Mucosa of rectum (tissue), 2 donors: Measurements from ENCODE around the gene PEX5.
"Not testable (repeated sequence)": the region's sequence is repeated elsewhere in the genome, so short reads cannot be mapped to it uniquely, and the experiment has no call there.

Source experiments
- H3K27ac ChIP-seq, 2 donors: one replicate each; pipeline ENCODE4 v1.7.0; 2013; ENCODE audit warnings: inconsistent platforms in 2 of 2, low read depth in 2 of 2, low read length in 2 of 2
- H3K27me3 ChIP-seq, 2 donors: one replicate each; pipeline ENCODE4 v1.7.0; 2013; ENCODE audit warnings: low read length in 2 of 2; ENCODE audit not compliant: control insufficient read depth in 2 of 2, insufficient read depth in 2 of 2
- H3K36me3 ChIP-seq, 2 donors: one replicate each; pipeline ENCODE4 v1.7.0; 2013; ENCODE audit warnings: low read length in 2 of 2; ENCODE audit not compliant: control insufficient read depth in 2 of 2, insufficient read depth in 2 of 2
- H3K4me1 ChIP-seq, 2 donors: one replicate each; pipeline ENCODE4 v1.7.0; 2013; ENCODE audit warnings: low read length in 2 of 2, mild to moderate bottlenecking in 1 of 2; ENCODE audit not compliant: control insufficient read depth in 2 of 2, insufficient read depth in 2 of 2
- H3K4me3 ChIP-seq, 2 donors: one replicate each; pipeline ENCODE4 v1.7.0; 2013; ENCODE audit warnings: low read length in 2 of 2
- H3K9ac ChIP-seq, 2 donors: one replicate each; pipeline ENCODE4 v1.7.0; 2013; ENCODE audit warnings: low read length in 2 of 2, low read depth in 1 of 2, mild to moderate bottlenecking in 1 of 2
- H3K9me3 ChIP-seq, 2 donors: one replicate each; pipeline ENCODE4 v1.7.0; 2013; ENCODE audit warnings: low read length in 2 of 2; ENCODE audit not compliant: control insufficient read depth in 2 of 2
- donor health status: healthy.
- donor health status: Normal muscosa, but diverticular disease.

PEX5 gene

GRCh38 chr12:7207866-7208625, 18.6 kb downstream of the PEX5 start:
- no peaks in the 10 kb centered on the region for H3K27me3 ChIP-seq
- no peak overlapping the region for H3K9ac ChIP-seq
- peaks cover 0 to 2% of the 10 kb centered on the region in 2 donors for H3K9me3 ChIP-seq
- H3K36me3 ChIP-seq: peaks cover 55 to 60% of the 10 kb centered on the region in 2 donors
- no peaks in the 10 kb centered on the region for H3K4me1 ChIP-seq
- H3K27ac ChIP-seq: no peak overlapping the region
- H3K4me3 ChIP-seq: no peak overlapping the region

- H3K4me3 ChIP-seq: no peak overlapping the region
- H3K9ac ChIP-seq: no peak overlapping the region
- peaks cover 49 to 51% of the 10 kb centered on the region in 2 donors for H3K36me3 ChIP-seq
Measured at GRCh38 chr12:7209958-7210357, 20.5 kb downstream of the PEX5 start.

GRCh38 chr12:7210642-7211151, 21.2 kb downstream of the PEX5 start:
- no peak overlapping the region for H3K4me3 ChIP-seq
- H3K4me1 ChIP-seq: no peaks in the 10 kb centered on the region
- no peaks in the 10 kb centered on the region for H3K27me3 ChIP-seq
- peaks cover 42 to 50% of the 10 kb centered on the region in 2 donors for H3K36me3 ChIP-seq
- no peak overlapping the region for H3K9ac ChIP-seq
- H3K27ac ChIP-seq: no peak overlapping the region
- peaks cover 0 to 2% of the 10 kb centered on the region in 2 donors for H3K9me3 ChIP-seq

More at GRCh38 chr12:7209958-7210357, 20.5 kb downstream of the PEX5 start:
- Histone ChIP-seq H3K27me3 (no peaks in the 10 kb centered on the region), H3K9me3 (peaks cover 0 to 2% of the 10 kb centered on the region in 2 donors), H3K27ac (no peak overlapping the region), H3K4me1 (no peaks in the 10 kb centered on the region)

GRCh38 chr12:7212678-7213077, 23.2 kb downstream of the PEX5 start:
- no peak overlapping the region for H3K27ac ChIP-seq
- H3K4me1 ChIP-seq: no peaks in the 10 kb centered on the region
- peaks cover 0 to 2% of the 10 kb centered on the region in 2 donors for H3K9me3 ChIP-seq
- peaks cover 33 to 38% of the 10 kb centered on the region in 2 donors for H3K36me3 ChIP-seq
- no peak overlapping the region for H3K9ac ChIP-seq
- H3K4me3 ChIP-seq: no peak overlapping the region
- H3K27me3 ChIP-seq: no peaks in the 10 kb centered on the region

DNA sequence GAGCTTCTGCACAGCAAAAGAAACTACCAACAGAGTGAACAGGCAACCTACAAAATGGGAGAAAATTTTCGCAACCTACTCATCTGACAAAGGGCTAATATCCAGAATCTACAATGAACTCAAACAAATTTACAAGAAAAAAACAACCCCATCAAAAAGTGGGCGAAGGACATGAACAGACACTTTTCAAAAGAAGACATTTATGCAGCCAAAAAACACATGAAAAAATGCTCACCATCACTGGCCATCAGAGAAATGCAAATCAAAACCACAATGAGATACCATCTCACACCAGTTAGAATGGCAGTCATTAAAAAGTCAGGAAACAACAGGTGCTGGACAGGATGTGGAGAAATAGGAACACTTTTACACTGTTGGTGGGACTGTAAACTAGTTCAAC, 24.3 kb downstream of the PEX5 start:
- not testable (repeated sequence) for H3K4me1 ChIP-seq, H3K27ac ChIP-seq, H3K4me3 ChIP-seq, H3K9me3 ChIP-seq, H3K9ac ChIP-seq, H3K27me3 ChIP-seq
- H3K36me3 ChIP-seq: peaks cover 23 to 27% of the 10 kb centered on the region in 2 donors

GRCh38 chr12:7217475-7218069, 28.1 kb downstream of the PEX5 start:
- H3K4me1 ChIP-seq: no peaks in the 10 kb centered on the region
- H3K36me3 ChIP-seq: no peaks in the 10 kb centered on the region
- no peak overlapping the region for H3K27ac ChIP-seq
- H3K9me3 ChIP-seq: peaks cover 0 to 2% of the 10 kb centered on the region in 2 donors
- no peak overlapping the region for H3K4me3 ChIP-seq
- no peak overlapping the region for H3K9ac ChIP-seq
- H3K27me3 ChIP-seq: no peaks in the 10 kb centered on the region

DNA sequence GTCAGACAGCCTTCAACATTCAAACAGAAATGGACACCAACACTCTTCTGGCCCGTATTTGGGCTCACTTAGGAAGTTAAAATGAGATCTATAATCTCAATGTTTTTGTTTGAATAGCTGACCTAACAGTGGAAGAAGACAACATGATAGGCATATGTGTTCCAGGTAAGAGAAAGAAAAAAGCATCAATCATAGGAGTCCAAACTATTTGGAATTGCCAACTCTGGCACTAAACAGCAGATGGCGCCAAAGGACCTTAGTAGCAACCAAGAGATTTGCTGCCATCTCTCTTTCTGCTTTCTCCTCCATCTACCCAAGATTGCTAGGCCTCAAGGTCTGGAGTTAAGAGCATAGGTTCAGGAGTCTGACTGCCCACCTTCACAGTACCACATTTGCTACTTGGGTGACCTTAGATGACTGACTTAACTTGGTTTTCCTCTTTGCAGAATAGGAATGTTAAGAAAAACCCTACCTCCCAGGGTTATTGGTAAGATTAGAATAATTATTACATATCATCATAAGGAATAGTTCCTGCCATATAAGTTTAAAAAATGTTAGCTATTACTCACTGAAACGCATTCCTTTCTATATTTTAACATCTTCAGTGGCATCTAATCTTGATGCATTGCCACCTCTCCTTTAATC, 30.2 kb downstream of the PEX5 start:
- Histone ChIP-seq H3K36me3 (no peaks in the 10 kb centered on the region), H3K4me3 (no peak overlapping the region), H3K27me3 (no peaks in the 10 kb centered on the region), H3K4me1 (no peaks in the 10 kb centered on the region), H3K9me3 (no peaks in the 10 kb centered on the region), H3K9ac (no peak overlapping the region), H3K27ac (no peak overlapping the region)

GRCh38 chr12:7221486-7221885, 32.0 kb downstream of the PEX5 start:
- Histone ChIP-seq H3K4me1 (no peaks in the 10 kb centered on the region), H3K36me3 (no peaks in the 10 kb centered on the region), H3K9me3 (no peaks in the 10 kb centered on the region), H3K27ac (no peak overlapping the region), H3K4me3 (no peak overlapping the region), H3K27me3 (no peaks in the 10 kb centered on the region), H3K9ac (no peak overlapping the region)

DNA sequence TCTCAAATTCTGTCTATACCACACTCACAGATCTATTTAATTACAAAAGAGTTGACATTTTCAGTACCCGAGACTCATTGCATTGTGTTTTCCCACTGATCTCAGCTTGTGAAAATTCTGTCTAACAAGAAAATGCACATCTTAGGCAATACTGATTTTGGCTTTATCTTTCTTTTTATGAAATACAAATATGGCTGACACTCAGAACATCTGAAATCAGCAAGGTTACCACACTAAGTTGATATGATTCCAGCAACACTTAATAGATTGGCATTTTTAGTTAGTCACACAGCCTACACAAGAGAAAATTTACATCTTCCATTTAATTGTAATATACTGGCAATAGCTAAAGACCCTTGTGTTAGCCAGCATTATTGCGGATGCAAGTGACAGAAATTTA, 40.3 kb downstream of the PEX5 start:
- H3K36me3 ChIP-seq: no peaks in the 10 kb centered on the region

DNA sequence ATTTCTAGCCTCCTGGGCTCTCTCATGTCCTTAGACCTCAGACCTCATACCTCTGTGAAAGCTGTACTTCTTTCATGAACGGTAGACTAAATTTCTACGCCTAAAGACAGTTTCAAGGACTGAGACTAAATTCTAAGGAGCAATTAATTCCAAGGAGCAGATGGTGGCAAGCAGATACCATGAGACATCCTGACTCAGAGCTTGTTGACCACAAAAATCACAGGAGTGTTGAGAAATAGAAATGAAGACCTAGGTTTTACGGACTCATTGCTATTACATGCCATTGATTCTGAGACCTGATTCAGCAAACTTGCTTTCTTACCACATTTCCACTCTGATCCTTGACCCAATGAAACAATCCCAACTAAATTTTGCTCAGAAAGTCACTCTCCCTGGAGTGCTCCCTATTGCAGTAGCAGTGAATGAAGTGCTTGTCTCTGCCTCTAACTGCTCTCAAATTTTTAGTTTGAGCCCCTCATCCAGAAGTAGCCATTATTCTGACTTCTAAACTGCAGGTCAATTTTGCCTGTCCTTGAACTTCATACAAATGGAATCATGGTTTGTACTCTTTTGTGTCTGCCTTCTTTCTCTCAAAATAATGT, 52.0 kb downstream of the PEX5 start:
- H3K9ac ChIP-seq: no peak overlapping the region
- H3K27me3 ChIP-seq: no peaks in the 10 kb centered on the region
- H3K9me3 ChIP-seq: no peaks in the 10 kb centered on the region
- H3K4me1 ChIP-seq: no peaks in the 10 kb centered on the region
- no peak overlapping the region for H3K4me3 ChIP-seq
- no peaks in the 10 kb centered on the region for H3K36me3 ChIP-seq
- no peak overlapping the region for H3K27ac ChIP-seq

More for the DNA sequence above, 40.3 kb downstream of the PEX5 start:
- no peaks in the 10 kb centered on the region for H3K27me3 ChIP-seq
- H3K4me1 ChIP-seq: no peaks in the 10 kb centered on the region
- no peak overlapping the region for H3K9ac ChIP-seq
- H3K4me3 ChIP-seq: no peak overlapping the region
- no peaks in the 10 kb centered on the region for H3K9me3 ChIP-seq
- H3K27ac ChIP-seq: no peak overlapping the region
